OCI-LY7 (cell line): ENCODE data around the gene PACS2. TPM values are rescaled to one million over a fixed set of nuclear protein-coding genes. Genes with fewer than 3 reads are reported as not detected.

ENCODE experiments used
- BruUV-seq: library from RNA; stranded (reverse); fragments of 400-500 nt; replicated peaks from 2 replicates; lab custom pipeline; 2021; lab: Mats Ljungman, UMichigan
- CTCF ChIA-PET: fragments of 300-600 bp; sonication (Branson Sonifier 250); formaldehyde crosslinking; loops from one replicate; lab custom pipeline; 2022; ENCODE audit warnings: antibody characterized with exemption; ENCODE audit not compliant: unreplicated experiment; lab: Charles Lee
- POLR2A ChIA-PET: fragments of 300-600 bp; sonication (Branson Sonifier 250); formaldehyde crosslinking; loops from one replicate; lab custom pipeline; 2022; ENCODE audit warnings: antibody characterized with exemption; lab: Charles Lee
- DNase-seq: peaks from one replicate; pipeline ENCODE4 v3.0.0-alpha.2; 2015; ENCODE audit warnings: low spot score
- H2AFZ ChIP-seq: fragments of 200-600 bp; sonication (generic), shearing (Covaris generic); 2 replicates; pipeline ENCODE4 v1.6.1; 2014; ENCODE audit warnings: mild to moderate bottlenecking, antibody characterized with exemption, low read length, moderate library complexity
- H3K27ac ChIP-seq: fragments of 200-600 bp; sonication (generic); 2 replicates; pipeline ENCODE4 v1.5.1; 2014; ENCODE audit warnings: mixed run types, low read depth, mild to moderate bottlenecking, moderate library complexity, low read length, inconsistent platforms; ENCODE audit not compliant: poor library complexity, severe bottlenecking
- H3K36me3 ChIP-seq: fragments of 200-600 bp; sonication (generic); 2 replicates; pipeline ENCODE4 v1.6.1; 2014; ENCODE audit warnings: mild to moderate bottlenecking, antibody characterized with exemption, low read length, moderate library complexity, mixed read lengths; ENCODE audit not compliant: insufficient read depth
- H3K4me1 ChIP-seq: fragments of 200-600 bp; sonication (generic); 2 replicates; pipeline ENCODE4 v1.5.1; 2014; ENCODE audit warnings: mild to moderate bottlenecking, low read length; ENCODE audit not compliant: insufficient read depth, poor library complexity, severe bottlenecking
- H3K4me2 ChIP-seq: fragments of 200-600 bp; sonication (generic); 2 replicates; pipeline ENCODE4 v1.6.1; 2014; ENCODE audit warnings: mild to moderate bottlenecking, low read length
- H3K4me3 ChIP-seq: fragments of 200-600 bp; sonication (generic); 2 replicates; pipeline ENCODE4 v1.5.1; 2014; ENCODE audit warnings: mild to moderate bottlenecking, low read depth, low read length; ENCODE audit not compliant: poor library complexity, severe bottlenecking
- H3K79me2 ChIP-seq: fragments of 200-600 bp; sonication (generic); 2 replicates; pipeline ENCODE4 v1.6.1; 2016; ENCODE audit warnings: low read depth, mild to moderate bottlenecking, low read length, moderate library complexity, mixed read lengths; ENCODE audit not compliant: insufficient read depth
- H3K9me2 ChIP-seq: fragments of 200-600 bp; sonication (generic); 2 replicates; pipeline ENCODE4 v1.6.1; 2016; ENCODE audit warnings: mild to moderate bottlenecking, low read length, mixed read lengths; ENCODE audit not compliant: insufficient read depth
- H3K9me3 ChIP-seq: fragments of 200-600 bp; sonication (generic); 2 replicates; pipeline ENCODE4 v1.6.1; 2014; ENCODE audit warnings: mild to moderate bottlenecking, mixed run types, low read length, mixed read lengths
- H4K20me1 ChIP-seq: fragments of 200-600 bp; sonication (generic); 2 replicates; pipeline ENCODE4 v1.6.1; 2014; ENCODE audit warnings: mild to moderate bottlenecking, antibody characterized with exemption, low read length, moderate library complexity, mixed read lengths; ENCODE audit not compliant: insufficient read depth
- CTCF ChIP-seq: fragments of 200-600 bp; sonication (generic); conservative IDR thresholded peaks from 2 replicates; pipeline ENCODE4 v1.5.1; 2014; ENCODE audit warnings: mild to moderate bottlenecking, antibody characterized with exemption, low read length, moderate library complexity, mixed read lengths
- EZH2phosphoT487 ChIP-seq: fragments of 200-600 bp; sonication (generic); IDR thresholded peaks from 2 replicates; pipeline ENCODE4 v1.6.1; 2018; ENCODE audit warnings: low read depth, borderline replicate concordance, mild to moderate bottlenecking, mixed run types, antibody characterized with exemption, low read length, moderate library complexity, mixed read lengths
- intact Hi-C: fragments of 100-400 bp; cut with micrococcal nuclease; formaldehyde crosslinking; loops from one replicate; pipeline ENCODE4 v1.10.0; 2022; ENCODE audit not compliant: unreplicated experiment
- total RNA-seq, 2 experiments: library from RNA; depleted of rRNA in 1 of 2; stranded (reverse); fragments of >200 nt in 1 of 2; shearing (Covaris generic) in 1 of 2; gene quantifications; 2 replicates each; pipeline ENCODE4 v1.2.3, GENCODE V29; 2014 to 2022

The PACS2 gene
- total RNA-seq, 2 experiments from 2014 or later, result 45.4 to 46.9 TPM

- intact Hi-C loops, result no loop called here
- POLR2A ChIA-PET, result no interaction called here
- H3K4me1 ChIP-seq, result peaks cover 3% of the 10 kb centered on the region
- H3K4me2 ChIP-seq, result no peak overlapping the region
- TF ChIP-seq CTCF (no peak), EZH2phosphoT487 (no peak)
- no peak overlapping the region for H3K4me3 ChIP-seq
- no peaks in the 10 kb centered on the region for H3K9me2 ChIP-seq
- H3K27ac ChIP-seq, result no peak overlapping the region
- no TSS peak for BruUV-seq
- no peak overlapping the region for H2AFZ ChIP-seq
- no peaks in the 10 kb centered on the region for H4K20me1 ChIP-seq
- H3K9me3 ChIP-seq, result no peaks in the 10 kb centered on the region
- no peak for DNase-seq
- H3K79me2 ChIP-seq, result no peaks in the 10 kb centered on the region
- CTCF ChIA-PET, result no interaction called here
- H3K36me3 ChIP-seq, result no peaks in the 10 kb centered on the region
Measured at GRCh38 chr14:105391541-105391940, 77.0 kb downstream of the PACS2 start.

- Histone ChIP-seq H4K20me1 (no peaks in the 10 kb centered on the region), H3K4me3 (no peak overlapping the region), H3K36me3 (no peaks in the 10 kb centered on the region), H3K9me3 (no peaks in the 10 kb centered on the region), H3K4me1 (peaks cover 4% of the 10 kb centered on the region), H3K4me2 (no peak overlapping the region), H2AFZ (no peak overlapping the region), H3K27ac (no peak overlapping the region), H3K9me2 (no peaks in the 10 kb centered on the region), H3K79me2 (no peaks in the 10 kb centered on the region)
- BruUV-seq, result no TSS peak
- no peak for TF ChIP-seq EZH2phosphoT487
- TF ChIP-seq CTCF, result no peak
- DNase-seq, result no peak
- CTCF ChIA-PET, result no interaction called here
- POLR2A ChIA-PET, result no interaction called here
- intact Hi-C loops, result no loop called here
Measured at GRCh38 chr14:105392131-105393090, 77.9 kb downstream of the PACS2 start.

GRCh38 chr14:105393151-105393550 lies 78.6 kb downstream of the PACS2 start:
- ChIA-PET POLR2A (no interaction called here), CTCF (no interaction called here)
- Histone ChIP-seq H3K79me2 (no peaks in the 10 kb centered on the region), H3K4me2 (no peak overlapping the region), H3K4me1 (peaks cover 11% of the 10 kb centered on the region), H2AFZ (no peak overlapping the region), H3K27ac (no peak overlapping the region), H3K36me3 (no peaks in the 10 kb centered on the region), H3K9me3 (no peaks in the 10 kb centered on the region), H4K20me1 (no peaks in the 10 kb centered on the region), H3K9me2 (no peaks in the 10 kb centered on the region), H3K4me3 (no peak overlapping the region)
- TF ChIP-seq CTCF, result no peak
- TF ChIP-seq EZH2phosphoT487, result no peak
- BruUV-seq, result no TSS peak
- no peak for DNase-seq
- intact Hi-C loops, result no loop called here
